Right atrium auricular region (tissue), 2 donors: ENCODE results near the gene STAT4. TPM values are rescaled to one million over a fixed set of nuclear protein-coding genes. Genes with fewer than 3 reads are reported as not detected.
"Not testable (repeated sequence)": the region's sequence is repeated elsewhere in the genome, so short reads cannot be mapped to it uniquely, and the experiment has no call there.

Experiments
- DNase-seq: peaks from one replicate; pipeline ENCODE4 v3.0.0-alpha.2; 2019; ENCODE audit warnings: low spot score
- H3K27ac ChIP-seq, 2 donors: fragments of 200-600 bp; sonication (generic); 1 replicate in 1 of 2; 2 replicates in 1 of 2; pipeline ENCODE4 v1.5.1; 2016 to 2019
- H3K27me3 ChIP-seq, 2 donors: fragments of 200-600 bp; sonication (generic); one replicate each; pipeline versions ENCODE4 v1.5.1 to v1.6.0; 2017 to 2019
- H3K36me3 ChIP-seq: fragments of 200-600 bp; sonication (generic); one replicate; pipeline ENCODE4 v1.5.1; 2016
- H3K4me1 ChIP-seq, 2 donors: fragments of 200-600 bp; sonication (generic); one replicate each; pipeline versions ENCODE4 v1.5.1 to v1.6.0; 2017 to 2019
- H3K4me3 ChIP-seq, 2 donors: fragments of 200-600 bp; sonication (generic); 1 replicate in 1 of 2; 2 replicates in 1 of 2; pipeline ENCODE4 v1.5.1; 2017 to 2019; ENCODE audit warnings: mild to moderate bottlenecking in 1 of 2, moderate library complexity in 1 of 2
- H3K9me3 ChIP-seq, 2 donors: fragments of 200-600 bp; sonication (generic); one replicate each; pipeline ENCODE4 v1.5.1; 2019
- total RNA-seq, 2 donors: library from RNA; depleted of rRNA; stranded (reverse); fragments of >200 nt; gene quantifications; one replicate each; pipeline ENCODE4 v1.1.0, GENCODE V29; 2016
- TF ChIP-seq, protein P1 (sequence below), 2 donors: fragments of 200-600 bp; sonication (generic); IDR thresholded peaks; one replicate each; pipeline ENCODE4 v1.5.1; 2019; ENCODE audit warnings: antibody characterized with exemption in 2 of 2

STAT4 gene
- total RNA-seq, 2 donors from 2014 or later: 15.2 to 27.3 TPM

DNA sequence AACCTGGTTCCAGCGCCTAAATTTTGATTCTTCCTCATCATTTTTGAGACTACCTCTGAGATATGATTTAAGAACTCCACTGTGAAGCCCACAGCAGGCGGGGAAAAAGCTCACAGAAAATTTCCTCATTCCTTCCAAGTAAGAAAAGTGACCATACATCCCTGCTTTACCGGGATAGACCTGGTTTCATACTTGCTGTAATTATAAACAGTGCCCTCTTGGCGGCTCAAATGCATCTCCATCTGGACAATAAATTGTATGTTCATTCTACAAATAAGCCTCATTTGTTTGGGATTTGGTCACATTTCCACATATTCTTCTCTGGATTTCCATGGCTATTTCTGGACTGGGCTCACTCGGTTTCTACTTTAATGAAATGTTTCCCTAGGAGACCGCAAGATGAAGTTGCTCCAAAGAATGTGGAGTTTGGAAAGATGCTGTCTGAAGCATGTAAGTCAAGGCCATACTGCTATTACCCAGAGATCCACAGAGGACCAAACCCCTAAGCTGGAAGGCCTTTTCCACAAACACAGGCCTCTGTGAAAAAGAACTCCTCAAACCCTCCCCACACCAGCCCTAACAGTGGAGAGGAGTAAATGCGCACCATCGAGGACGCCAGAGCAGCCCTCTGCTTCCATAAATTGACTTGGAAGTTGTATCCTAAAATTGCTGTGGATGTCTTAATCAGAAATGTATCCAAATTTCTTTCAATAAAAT lies 150.7 kb downstream of the STAT4 start:
- no peak for DNase-seq
- Histone ChIP-seq H3K36me3 (peaks cover 90% of the 10 kb centered on the region), H3K27me3 (no peaks in the 10 kb centered on the region), H3K27ac (peak overlapping the region in 1 of 2 donors; percentile 25), H3K4me3 (no peak overlapping the region), H3K4me1 (no peaks in the 10 kb centered on the region), H3K9me3 (no peaks in the 10 kb centered on the region)
- TF ChIP-seq, protein P1, sequence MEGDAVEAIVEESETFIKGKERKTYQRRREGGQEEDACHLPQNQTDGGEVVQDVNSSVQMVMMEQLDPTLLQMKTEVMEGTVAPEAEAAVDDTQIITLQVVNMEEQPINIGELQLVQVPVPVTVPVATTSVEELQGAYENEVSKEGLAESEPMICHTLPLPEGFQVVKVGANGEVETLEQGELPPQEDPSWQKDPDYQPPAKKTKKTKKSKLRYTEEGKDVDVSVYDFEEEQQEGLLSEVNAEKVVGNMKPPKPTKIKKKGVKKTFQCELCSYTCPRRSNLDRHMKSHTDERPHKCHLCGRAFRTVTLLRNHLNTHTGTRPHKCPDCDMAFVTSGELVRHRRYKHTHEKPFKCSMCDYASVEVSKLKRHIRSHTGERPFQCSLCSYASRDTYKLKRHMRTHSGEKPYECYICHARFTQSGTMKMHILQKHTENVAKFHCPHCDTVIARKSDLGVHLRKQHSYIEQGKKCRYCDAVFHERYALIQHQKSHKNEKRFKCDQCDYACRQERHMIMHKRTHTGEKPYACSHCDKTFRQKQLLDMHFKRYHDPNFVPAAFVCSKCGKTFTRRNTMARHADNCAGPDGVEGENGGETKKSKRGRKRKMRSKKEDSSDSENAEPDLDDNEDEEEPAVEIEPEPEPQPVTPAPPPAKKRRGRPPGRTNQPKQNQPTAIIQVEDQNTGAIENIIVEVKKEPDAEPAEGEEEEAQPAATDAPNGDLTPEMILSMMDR (IDR thresholded peaks at IDR 0.05): no peak

GRCh38 chr2:190999058-190999457 lies 151.7 kb downstream of the STAT4 start:
- Histone ChIP-seq H3K27me3 (no peaks in the 10 kb centered on the region), H3K4me3 (no peak overlapping the region), H3K4me1 (no peaks in the 10 kb centered on the region), H3K9me3 (no peaks in the 10 kb centered on the region), H3K36me3 (peaks cover 90% of the 10 kb centered on the region), H3K27ac (no peak overlapping the region)
- TF ChIP-seq, protein P1 (IDR thresholded peaks at IDR 0.05): no peak
- no peak for DNase-seq

DNA sequence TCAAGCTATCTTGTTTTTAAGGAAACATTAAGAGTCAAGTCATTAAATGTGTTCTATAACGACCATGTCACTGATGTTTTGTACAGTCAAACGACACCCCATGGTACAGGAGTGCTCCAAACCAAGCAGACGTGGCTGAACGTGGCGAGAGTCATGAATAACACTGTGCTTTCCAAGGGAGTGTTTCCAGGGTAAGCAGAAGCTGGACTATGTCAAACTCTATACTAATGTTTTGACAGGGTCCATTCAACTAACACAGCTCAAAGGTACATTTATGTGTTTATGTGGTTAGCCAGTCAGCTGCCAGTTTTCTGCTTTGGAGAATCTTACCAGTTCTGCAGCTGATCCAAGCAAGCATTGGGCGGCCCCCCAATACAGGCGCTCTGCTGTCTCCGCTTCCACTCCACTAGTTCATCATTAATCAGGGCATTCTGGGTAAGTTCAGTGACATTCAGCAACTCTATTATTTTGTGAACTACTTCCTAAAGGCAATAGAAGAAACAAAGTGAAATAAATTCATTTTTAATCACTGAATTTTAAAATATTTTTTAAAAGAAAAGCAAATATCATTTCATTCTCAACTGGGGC lies 153.2 kb downstream of the STAT4 start:
- no peak overlapping the region for H3K4me3 ChIP-seq
- peaks cover 90% of the 10 kb centered on the region for H3K36me3 ChIP-seq
- no peaks in the 10 kb centered on the region for H3K9me3 ChIP-seq
- H3K27me3 ChIP-seq: no peaks in the 10 kb centered on the region
- TF ChIP-seq, protein P1 (IDR thresholded peaks at IDR 0.05): no peak
- H3K4me1 ChIP-seq: no peaks in the 10 kb centered on the region
- H3K27ac ChIP-seq: no peak overlapping the region
- DNase-seq: no peak

GRCh38 chr2:190996947-190997346 lies 153.8 kb downstream of the STAT4 start:
- no peaks in the 10 kb centered on the region for H3K9me3 ChIP-seq
- no peak overlapping the region for H3K27ac ChIP-seq
- TF ChIP-seq, protein P1 (IDR thresholded peaks at IDR 0.05): no peak
- H3K36me3 ChIP-seq: peaks cover 90% of the 10 kb centered on the region
- H3K4me3 ChIP-seq: no peak overlapping the region
- no peaks in the 10 kb centered on the region for H3K4me1 ChIP-seq
- no peaks in the 10 kb centered on the region for H3K27me3 ChIP-seq
- no peak for DNase-seq

DNA sequence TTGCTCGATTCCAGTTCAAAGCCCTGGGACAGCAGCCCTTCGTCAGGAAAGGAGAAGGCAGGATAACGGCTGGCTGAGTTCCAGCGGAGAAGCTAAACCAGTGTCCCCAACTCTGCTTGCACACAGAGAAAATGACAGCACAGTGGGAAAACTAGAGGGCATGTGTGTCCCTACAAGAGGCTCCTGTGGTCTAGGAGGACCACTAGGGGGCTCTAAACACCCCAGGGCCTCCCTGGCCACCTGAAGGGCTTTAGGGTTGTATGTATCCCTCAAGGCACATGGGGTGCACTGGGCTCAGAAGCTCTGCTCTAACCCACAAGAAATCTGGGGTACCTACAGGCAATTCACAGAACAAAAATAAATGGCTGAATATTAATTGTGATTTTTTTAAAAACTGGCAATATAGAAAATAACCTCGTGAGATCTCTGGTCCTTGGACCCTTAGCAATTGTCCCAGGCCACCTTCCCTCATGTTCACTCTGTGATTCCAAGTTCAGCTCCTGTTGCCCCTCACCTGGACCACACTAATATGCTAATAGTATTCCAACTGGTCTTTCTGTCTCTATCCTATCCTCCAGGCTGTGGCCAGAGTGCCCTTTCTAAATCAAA lies 154.4 kb downstream of the STAT4 start:
- no peak for DNase-seq
- Histone ChIP-seq H3K4me1 (no peaks in the 10 kb centered on the region), H3K9me3 (no peaks in the 10 kb centered on the region), H3K27ac (no peak overlapping the region), H3K27me3 (no peaks in the 10 kb centered on the region), H3K4me3 (no peak overlapping the region), H3K36me3 (peaks cover 89% of the 10 kb centered on the region)
- TF ChIP-seq, protein P1 (IDR thresholded peaks at IDR 0.05): peak; percentile 34 to 69

GRCh38 chr2:190995315-190995714 lies 155.5 kb downstream of the STAT4 start:
- H3K36me3 ChIP-seq: peaks cover 92% of the 10 kb centered on the region
- not testable (repeated sequence) for H3K27ac ChIP-seq, H3K4me3 ChIP-seq, DNase-seq, H3K9me3 ChIP-seq, H3K27me3 ChIP-seq, H3K4me1 ChIP-seq
